CD4-positive, CD25-positive, alpha-beta regulatory T cell (primary cell): ENCODE measurements around the gene ACADVL. TPM values are rescaled to one million over a fixed set of nuclear protein-coding genes. Genes with fewer than 3 reads are reported as not detected.
A peak's percentile ranks its signal among the peaks of the same experiment; 100 is the strongest.

ENCODE experiments used
- ATAC-seq, 2 donors: fragments of 150-1000 bp; cut with Tn5 transposase; one replicate each; pipeline ENCODE4 v1.10.0; 2021; ENCODE audit warnings: low read depth in 2 of 2, moderate number of reproducible peaks in 2 of 2, moderate library complexity in 1 of 2
- DNase-seq, 3 donors: peaks; one replicate each; pipeline versions ENCODE4 v3.0.0 to v3.0.0-alpha.2; 2012 to 2022; ENCODE audit warnings: mixed read lengths in 1 of 3
- H3K27ac ChIP-seq: one replicate; pipeline ENCODE4 v1.7.0; 2013; ENCODE audit warnings: mild to moderate bottlenecking, low read length; ENCODE audit not compliant: insufficient read depth, poor library complexity, severe bottlenecking
- H3K27me3 ChIP-seq: one replicate; pipeline ENCODE4 v1.7.0; 2013; ENCODE audit warnings: low read length; ENCODE audit not compliant: control insufficient read depth, insufficient read depth
- H3K36me3 ChIP-seq: one replicate; pipeline ENCODE4 v1.7.0; 2013; ENCODE audit warnings: mild to moderate bottlenecking, low read length, moderate library complexity; ENCODE audit not compliant: control insufficient read depth, insufficient read depth
- H3K4me1 ChIP-seq: 2 replicates; pipeline ENCODE4 v1.7.0; 2013; ENCODE audit warnings: mild to moderate bottlenecking, low read length; ENCODE audit not compliant: insufficient read depth, control insufficient read depth, poor library complexity, severe bottlenecking
- H3K4me3 ChIP-seq: one replicate; pipeline ENCODE4 v1.7.0; 2013; ENCODE audit warnings: low read depth, mild to moderate bottlenecking, low read length, moderate library complexity
- H3K9me3 ChIP-seq, 2 experiments: 1 replicate in 1 of 2; 2 replicates in 1 of 2; pipeline ENCODE4 v1.7.0; 2013; ENCODE audit warnings: low read length in 2 of 2, mild to moderate bottlenecking in 1 of 2, moderate library complexity in 1 of 2; ENCODE audit not compliant: control insufficient read depth in 2 of 2
- H3K27ac Mint-ChIP-seq, 3 donors: one replicate each; pipeline ENCODE4 v1.8.0; 2020 to 2022; ENCODE audit warnings: mild to moderate bottlenecking in 3 of 3, mixed read lengths in 3 of 3, moderate library complexity in 2 of 3
- H3K27me3 Mint-ChIP-seq: one replicate; pipeline ENCODE4 v1.8.0; 2022; ENCODE audit warnings: mild to moderate bottlenecking, mixed read lengths
- H3K36me3 Mint-ChIP-seq: one replicate; pipeline ENCODE4 v1.8.0; 2020; ENCODE audit warnings: mixed read lengths
- H3K4me1 Mint-ChIP-seq, 4 donors: one replicate each; pipeline ENCODE4 v1.8.0; 2020 to 2022; ENCODE audit warnings: mixed read lengths in 4 of 4, mild to moderate bottlenecking in 1 of 4
- H3K4me3 Mint-ChIP-seq, 4 donors: one replicate each; pipeline ENCODE4 v1.8.0; 2020 to 2022; ENCODE audit warnings: mild to moderate bottlenecking in 4 of 4, mixed read lengths in 4 of 4, moderate library complexity in 3 of 4
- H3K9me3 Mint-ChIP-seq, 7 donors: one replicate each; pipeline ENCODE4 v1.8.0; 2020 to 2022; ENCODE audit warnings: mixed read lengths in 7 of 7, mild to moderate bottlenecking in 3 of 7, moderate library complexity in 2 of 7
- polyA plus RNA-seq, 4 donors: library from polyadenylated mRNA; unstranded; fragments of 300-500 nt; fragmentation: Illumina TruSeq; gene quantifications; one replicate each; pipeline ENCODE4 v1.2.3, GENCODE V29; 2021
- total RNA-seq: library from RNA; stranded (reverse); gene quantifications from one replicate; pipeline ENCODE4 v1.2.3, GENCODE V29; 2022

ACADVL gene
- total and polyA plus RNA-seq, 5 donors from 2014 or later, result 73.6 to 277 (median 86.1) TPM

- Mint-ChIP-seq H3K4me1 (peaks cover 5 to 32% (median 13%) of the 10 kb centered on the region in 4 donors), H3K4me3 (peak within 1 kb of the TSS; percentile 69 to 90 (median 74)), H3K27me3 (peaks cover 33% of the 10 kb centered on the region), H3K27ac (peak within 1 kb of the TSS in 2 of 3 donors; percentile 26 to 42), H3K36me3 (no peaks in the 10 kb centered on the region), H3K9me3 (peaks cover 0 to 2% (median 0%) of the 10 kb centered on the region in 7 donors)
- peaks cover 6% of the 10 kb centered on the region for H3K27me3 ChIP-seq
- peaks cover 7% of the 10 kb centered on the region for H3K36me3 ChIP-seq
- H3K4me3 ChIP-seq, result no peak within 1 kb of the TSS
- DNase-seq, result no peak
- no peaks in the 10 kb centered on the region for H3K9me3 ChIP-seq
- no peak within 1 kb of the TSS for H3K27ac ChIP-seq
- no peak for ATAC-seq
- H3K4me1 ChIP-seq, result peaks cover 34% of the 10 kb centered on the region
Observed at GRCh38 chr17:7262192-7262934, 42.6 kb downstream of the ACADVL start, which contains the start of gene CLDN7. CLDN7 (minus strand) TSS chr17:7262478; CDS start chr17:7262043, 435 bp downstream.

GRCh38 chr17:7262935-7263800, 43.4 kb downstream of the ACADVL start:
- H3K36me3 ChIP-seq, result peaks cover 6% of the 10 kb centered on the region
- H3K27ac ChIP-seq, result no peak overlapping the region
- no peaks in the 10 kb centered on the region for H3K36me3 Mint-ChIP-seq
- peaks cover 33% of the 10 kb centered on the region for H3K27me3 Mint-ChIP-seq
- ATAC-seq (peak in 1 of 2 donors; percentile 26), DNase-seq (no peak)
- peak overlapping the region in 2 of 3 donors; percentile 26 to 42 for H3K27ac Mint-ChIP-seq
- peaks cover 5 to 32% (median 13%) of the 10 kb centered on the region in 4 donors for H3K4me1 Mint-ChIP-seq
- peaks cover 6% of the 10 kb centered on the region for H3K27me3 ChIP-seq
- peaks cover 0 to 2% (median 0%) of the 10 kb centered on the region in 7 donors for H3K9me3 Mint-ChIP-seq
- peaks cover 34% of the 10 kb centered on the region for H3K4me1 ChIP-seq
- H3K4me3 ChIP-seq, result no peak overlapping the region
- peak overlapping the region; percentile 58 to 90 (median 72) for H3K4me3 Mint-ChIP-seq
- H3K9me3 ChIP-seq, result no peaks in the 10 kb centered on the region

- H3K36me3 Mint-ChIP-seq, result no peaks in the 10 kb centered on the region
- peaks cover 0 to 2% (median 0%) of the 10 kb centered on the region in 7 donors for H3K9me3 Mint-ChIP-seq
- peaks cover 5 to 32% (median 13%) of the 10 kb centered on the region in 4 donors for H3K4me1 Mint-ChIP-seq
- ATAC-seq (no peak), DNase-seq (no peak)
- peaks cover 33% of the 10 kb centered on the region for H3K27me3 Mint-ChIP-seq
- Histone ChIP-seq H3K27me3 (peaks cover 6% of the 10 kb centered on the region), H3K4me1 (peaks cover 34% of the 10 kb centered on the region), H3K36me3 (peaks cover 5% of the 10 kb centered on the region), H3K27ac (no peak overlapping the region), H3K9me3 (no peaks in the 10 kb centered on the region), H3K4me3 (no peak overlapping the region)
- no peak overlapping the region for H3K27ac Mint-ChIP-seq
- peak overlapping the region; percentile 27 to 90 (median 66) for H3K4me3 Mint-ChIP-seq
Observed at GRCh38 chr17:7263801-7264078, 44.0 kb downstream of the ACADVL start.

GRCh38 chr17:7266784-7267183, 47.0 kb downstream of the ACADVL start:
- peak overlapping the region in 1 of 4 donors; percentile 67 for H3K4me3 Mint-ChIP-seq
- Histone ChIP-seq H3K36me3 (no peaks in the 10 kb centered on the region), H3K27ac (no peak overlapping the region), H3K4me3 (no peak overlapping the region), H3K9me3 (no peaks in the 10 kb centered on the region), H3K27me3 (peaks cover 6% of the 10 kb centered on the region), H3K4me1 (peaks cover 19% of the 10 kb centered on the region)
- ATAC-seq, result no peak
- peaks cover 5 to 24% (median 12%) of the 10 kb centered on the region in 4 donors for H3K4me1 Mint-ChIP-seq
- peaks cover 41% of the 10 kb centered on the region for H3K27me3 Mint-ChIP-seq
- H3K27ac Mint-ChIP-seq, result peak overlapping the region in 2 of 3 donors; percentile 20 to 78
- no peaks in the 10 kb centered on the region for H3K36me3 Mint-ChIP-seq
- peaks cover 0 to 2% (median 0%) of the 10 kb centered on the region in 7 donors for H3K9me3 Mint-ChIP-seq
- no peak for DNase-seq

Other genes with a start within 250 kb of the ACADVL start
Only the 30 nearest of the 33 such genes appear.
- 128 TPM for gene RNASEK, start 207.3 kb upstream of the ACADVL start, total RNA-seq
- gene RNASEK, start 207.3 kb upstream of the ACADVL start, polyA plus RNA-seq, result 100 to 1,000 TPM; 556 to 649 (median 611) TPM
- 0.42 TPM for gene BCL6B, start 196.9 kb upstream of the ACADVL start, total RNA-seq
- gene BCL6B, start 196.9 kb upstream of the ACADVL start, polyA plus RNA-seq, result not detected
- gene SLC16A13, start 183.9 kb upstream of the ACADVL start, total RNA-seq, result 3.8 TPM
- 1 to 10 TPM; 1.1 to 1.9 (median 1.5) TPM for gene SLC16A13, start 183.9 kb upstream of the ACADVL start, polyA plus RNA-seq
- gene SLC16A11, start 175.8 kb upstream of the ACADVL start, total RNA-seq, result 0.39 TPM
- 1 to 10 TPM in 1 of 4 donors, under 1 TPM in 2, not detected in 1; 0.30 to 1.2 (median 0.67) TPM for gene SLC16A11, start 175.8 kb upstream of the ACADVL start, polyA plus RNA-seq
- not detected for gene CLEC10A, start 139.7 kb upstream of the ACADVL start, total RNA-seq
- gene CLEC10A, start 139.7 kb upstream of the ACADVL start, polyA plus RNA-seq, result not detected
- not detected for gene ASGR2, start 105.1 kb upstream of the ACADVL start, total RNA-seq
- not detected for gene ASGR2, start 105.1 kb upstream of the ACADVL start, polyA plus RNA-seq
- not detected for gene ASGR1, start 40.6 kb upstream of the ACADVL start, total RNA-seq
- gene ASGR1, start 40.6 kb upstream of the ACADVL start, polyA plus RNA-seq, result under 1 TPM in 1 of 4 donors, not detected in 3; 0.24 TPM
- gene DLG4, start 102 bp upstream of the ACADVL start, total RNA-seq, result 2.9 TPM
- under 1 TPM; 0.22 to 0.73 (median 0.42) TPM for gene DLG4, start 102 bp upstream of the ACADVL start, polyA plus RNA-seq
- gene DVL2, start 14.6 kb downstream of the ACADVL start, total RNA-seq, result 35.8 TPM
- gene DVL2, start 14.6 kb downstream of the ACADVL start, polyA plus RNA-seq, result 10 to 100 TPM; 10.5 to 19.4 (median 15.7) TPM
- 16.0 TPM for gene PHF23, start 19.5 kb downstream of the ACADVL start, total RNA-seq
- 10 to 100 TPM; 17.0 to 24.8 (median 21.2) TPM for gene PHF23, start 19.5 kb downstream of the ACADVL start, polyA plus RNA-seq
- 227 TPM for gene GABARAP, start 22.5 kb downstream of the ACADVL start, total RNA-seq
- 1,000 to 10,000 TPM in 2 of 4 donors, 100 to 1,000 TPM in 2; 939 to 1,205 (median 986) TPM for gene GABARAP, start 22.5 kb downstream of the ACADVL start, polyA plus RNA-seq
- gene CTDNEP1, start 31.8 kb downstream of the ACADVL start, total RNA-seq, result 114 TPM
- 10 to 100 TPM; 33.0 to 40.7 (median 38.8) TPM for gene CTDNEP1, start 31.8 kb downstream of the ACADVL start, polyA plus RNA-seq
- gene ELP5, start 32.3 kb downstream of the ACADVL start, total RNA-seq, result 31.6 TPM
- gene ELP5, start 32.3 kb downstream of the ACADVL start, polyA plus RNA-seq, result 10 to 100 TPM; 54.5 to 74.0 (median 59.0) TPM
- not detected for gene CLDN7, start 42.5 kb downstream of the ACADVL start, total RNA-seq
- gene CLDN7, start 42.5 kb downstream of the ACADVL start, polyA plus RNA-seq, result 1 to 10 TPM in 2 of 4 donors, under 1 TPM in 2; 0.55 to 2.0 (median 1.3) TPM
- gene SLC2A4, start 61.8 kb downstream of the ACADVL start, total RNA-seq, result not detected
- gene SLC2A4, start 61.8 kb downstream of the ACADVL start, polyA plus RNA-seq, result not detected
- gene YBX2, start 74.7 kb downstream of the ACADVL start, total RNA-seq, result not detected
- gene YBX2, start 74.7 kb downstream of the ACADVL start, polyA plus RNA-seq, result not detected
- gene EIF5A, start 87.7 kb downstream of the ACADVL start, total RNA-seq, result 485 TPM
- 100 to 1,000 TPM; 210 to 631 (median 398) TPM for gene EIF5A, start 87.7 kb downstream of the ACADVL start, polyA plus RNA-seq
- gene GPS2, start 95.4 kb downstream of the ACADVL start, total RNA-seq, result 129 TPM
- gene GPS2, start 95.4 kb downstream of the ACADVL start, polyA plus RNA-seq, result 100 to 1,000 TPM in 2 of 4 donors, 10 to 100 TPM in 2; 79.3 to 107 (median 96.5) TPM
- 39.5 TPM for gene NEURL4, start 109.4 kb downstream of the ACADVL start, total RNA-seq
- 1 to 10 TPM in 2 of 4 donors, under 1 TPM in 2; 0.27 to 1.2 (median 0.83) TPM for gene NEURL4, start 109.4 kb downstream of the ACADVL start, polyA plus RNA-seq
- 723 TPM for gene ACAP1, start 116.6 kb downstream of the ACADVL start, total RNA-seq
- gene ACAP1, start 116.6 kb downstream of the ACADVL start, polyA plus RNA-seq, result 100 to 1,000 TPM; 194 to 259 (median 213) TPM
- gene KCTD11, start 132.2 kb downstream of the ACADVL start, total RNA-seq, result 1.3 TPM
- 1 to 10 TPM; 2.6 to 4.0 (median 2.9) TPM for gene KCTD11, start 132.2 kb downstream of the ACADVL start, polyA plus RNA-seq
- not detected for gene TMEM95, start 135.2 kb downstream of the ACADVL start, total RNA-seq
- not detected for gene TMEM95, start 135.2 kb downstream of the ACADVL start, polyA plus RNA-seq
- 4.8 TPM for gene TNK1, start 161.2 kb downstream of the ACADVL start, total RNA-seq
- 1 to 10 TPM in 3 of 4 donors, under 1 TPM in 1; 0.42 to 3.8 (median 1.4) TPM for gene TNK1, start 161.2 kb downstream of the ACADVL start, polyA plus RNA-seq
- 113 TPM for gene PLSCR3, start 174.6 kb downstream of the ACADVL start, total RNA-seq
- 100 to 1,000 TPM; 148 to 174 (median 153) TPM for gene PLSCR3, start 174.6 kb downstream of the ACADVL start, polyA plus RNA-seq
- gene TMEM256, start 184.2 kb downstream of the ACADVL start, total RNA-seq, result 23.0 TPM
- 10 to 100 TPM; 64.9 to 80.9 (median 66.7) TPM for gene TMEM256, start 184.2 kb downstream of the ACADVL start, polyA plus RNA-seq
- gene NLGN2, start 187.9 kb downstream of the ACADVL start, total RNA-seq, result 3.6 TPM
- not detected for gene NLGN2, start 187.9 kb downstream of the ACADVL start, polyA plus RNA-seq
- not detected for gene SPEM1, start 200.4 kb downstream of the ACADVL start, total RNA-seq
- not detected for gene SPEM1, start 200.4 kb downstream of the ACADVL start, polyA plus RNA-seq
- gene SPEM2, start 205.7 kb downstream of the ACADVL start, total RNA-seq, result not detected
- gene SPEM2, start 205.7 kb downstream of the ACADVL start, polyA plus RNA-seq, result not detected
- not detected for gene SPEM3, start 208.9 kb downstream of the ACADVL start, total RNA-seq
- gene SPEM3, start 208.9 kb downstream of the ACADVL start, polyA plus RNA-seq, result not detected
- 16.8 TPM for gene TMEM102, start 215.5 kb downstream of the ACADVL start, total RNA-seq
- 10 to 100 TPM; 22.3 to 28.4 (median 24.2) TPM for gene TMEM102, start 215.5 kb downstream of the ACADVL start, polyA plus RNA-seq